ENCODE results near the gene TRAF3IP3.

Gene TRAF3IP3

GRCh38 chr1:209769171-209769904 is 13.5 kb downstream of the TRAF3IP3 start:
- peaks cover 3% of the 10 kb centered on the region; the same call in 1 of the 2 replicates for H3K27me3 ChIP-seq (ENCODE audit: insufficient read depth, low read length)
- no peak overlapping the region for H3K4me3 ChIP-seq (ENCODE audit: low read length)
- H3K36me3 ChIP-seq (ENCODE audit: insufficient read depth, low read length): no peaks in the 10 kb centered on the region
- H3K9ac ChIP-seq (ENCODE audit: low read depth, low read length): no peak overlapping the region
- H3K9me3 ChIP-seq (ENCODE audit: insufficient read depth, low read depth, low read length): no peaks in the 10 kb centered on the region
- no peak overlapping the region for H3K27ac ChIP-seq (ENCODE audit: low read depth, low read length)
- 87% methylated on average over 13 of the region's 13 CpGs for WGBS
- H3K4me1 ChIP-seq (ENCODE audit: insufficient read depth, low read length): 0 out of 2 replicates have a peak, but pooled peaks cover 3% of the 10 kb centered on the region

- WGBS: 91% methylated on average over 7 of the region's 7 CpGs
- Histone ChIP-seq H3K9ac (ENCODE audit: low read depth, low read length) (no peak overlapping the region), H3K27ac (ENCODE audit: low read depth, low read length) (no peak overlapping the region), H3K36me3 (ENCODE audit: insufficient read depth, low read length) (no peaks in the 10 kb centered on the region), H3K4me3 (ENCODE audit: low read length) (no peak overlapping the region), H3K9me3 (ENCODE audit: insufficient read depth, low read depth, low read length) (no peaks in the 10 kb centered on the region), H3K27me3 (ENCODE audit: insufficient read depth, low read length) (peaks cover 9% of the 10 kb centered on the region; the same call in 1 of the 2 replicates), H3K4me1 (ENCODE audit: insufficient read depth, low read length) (0 out of 2 replicates have a peak, but pooled peaks cover 3% of the 10 kb centered on the region)
These were observed 14.1 kb downstream of the TRAF3IP3 start for GRCh38 chr1:209769971-209770370.

DNA sequence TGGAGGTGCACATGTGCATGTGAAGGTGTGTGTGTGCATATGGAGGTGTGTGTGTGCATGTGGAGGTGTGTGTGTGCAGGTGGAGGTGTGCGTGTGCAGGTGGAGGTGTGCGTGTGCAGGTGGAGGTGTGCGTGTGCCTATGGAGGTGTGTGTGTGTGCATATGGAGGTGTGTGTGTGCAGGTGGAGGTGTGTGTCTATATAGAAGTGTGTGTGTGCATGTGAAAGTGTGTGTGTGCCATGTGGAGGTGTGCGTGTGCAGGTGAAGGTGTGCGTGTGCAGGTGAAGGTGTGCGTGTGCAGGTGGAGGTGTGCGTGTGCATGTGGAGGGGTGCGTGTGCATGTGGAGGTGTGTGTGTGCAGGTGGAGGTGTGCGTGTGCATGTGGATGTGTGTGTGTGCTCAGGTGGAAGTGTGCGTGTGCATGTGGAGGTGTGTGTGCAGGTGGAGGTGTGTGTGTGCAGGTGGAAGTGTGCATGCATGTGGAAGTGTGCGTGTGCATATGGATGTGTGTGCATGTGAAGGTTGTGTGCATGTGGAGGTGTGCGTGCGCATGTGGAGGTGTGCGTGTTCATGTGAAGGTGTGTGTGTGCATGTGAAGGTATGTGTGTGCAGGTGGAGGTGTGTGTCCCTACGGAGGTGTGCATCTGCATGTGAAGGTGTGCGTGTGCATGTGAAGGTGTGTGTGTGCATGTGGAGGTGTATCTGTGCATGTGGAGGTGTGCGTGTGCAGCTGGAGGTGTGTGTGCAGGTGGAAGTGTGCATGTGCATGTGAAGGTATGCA is 15.0 kb downstream of the TRAF3IP3 start:
- Histone ChIP-seq H3K27ac (ENCODE audit: low read depth, low read length) (no peak overlapping the region), H3K4me3 (ENCODE audit: low read length) (no peak overlapping the region), H3K9ac (ENCODE audit: low read depth, low read length) (no peak overlapping the region), H3K36me3 (ENCODE audit: insufficient read depth, low read length) (no peaks in the 10 kb centered on the region), H3K4me1 (ENCODE audit: insufficient read depth, low read length) (0 out of 2 replicates have a peak, but pooled peaks cover 3% of the 10 kb centered on the region), H3K27me3 (ENCODE audit: insufficient read depth, low read length) (peaks cover 9% of the 10 kb centered on the region; the same call in 1 of the 2 replicates), H3K9me3 (ENCODE audit: insufficient read depth, low read depth, low read length) (no peaks in the 10 kb centered on the region)
- 91% methylated on average over 17 of the region's 17 CpGs for WGBS

- H3K9ac ChIP-seq (ENCODE audit: low read depth, low read length): no peak overlapping the region
- H3K27ac ChIP-seq (ENCODE audit: low read depth, low read length): no peak overlapping the region
- H3K4me3 ChIP-seq (ENCODE audit: low read length): no peak overlapping the region
- H3K9me3 ChIP-seq (ENCODE audit: insufficient read depth, low read depth, low read length): no peaks in the 10 kb centered on the region
- H3K4me1 ChIP-seq (ENCODE audit: insufficient read depth, low read length): 0 out of 2 replicates have a peak, but pooled peaks cover 3% of the 10 kb centered on the region
- H3K36me3 ChIP-seq (ENCODE audit: insufficient read depth, low read length): no peaks in the 10 kb centered on the region
- 90% methylated on average over 6 of the region's 6 CpGs for WGBS
- peaks cover 9% of the 10 kb centered on the region; the same call in 1 of the 2 replicates for H3K27me3 ChIP-seq (ENCODE audit: insufficient read depth, low read length)
These were observed 16.3 kb downstream of the TRAF3IP3 start for GRCh38 chr1:209772126-209772525.

DNA sequence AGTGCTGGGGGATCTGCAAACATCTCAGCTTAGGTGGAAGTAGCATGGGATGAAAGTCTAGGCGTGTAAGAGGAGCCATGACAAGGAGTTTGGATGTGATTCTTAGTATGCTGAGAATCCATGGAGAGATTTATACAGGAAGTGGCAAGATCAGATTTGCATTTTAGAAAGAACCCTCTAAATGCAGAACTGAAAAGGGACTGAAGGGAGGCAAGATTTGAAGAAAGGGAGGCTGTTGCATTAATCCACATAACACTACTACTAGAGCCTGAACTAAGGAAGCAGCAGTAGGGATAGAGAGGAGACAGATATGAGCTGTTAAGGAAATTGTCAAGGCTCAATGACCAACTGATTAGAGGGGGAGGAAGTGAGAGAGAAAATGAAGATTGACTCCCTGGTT is 18.7 kb downstream of the TRAF3IP3 start:
- Histone ChIP-seq H3K4me3 (ENCODE audit: low read length) (no peak overlapping the region), H3K9me3 (ENCODE audit: insufficient read depth, low read depth, low read length) (no peaks in the 10 kb centered on the region), H3K4me1 (ENCODE audit: insufficient read depth, low read length) (no peaks in the 10 kb centered on the region), H3K36me3 (ENCODE audit: insufficient read depth, low read length) (no peaks in the 10 kb centered on the region), H3K27ac (ENCODE audit: low read depth, low read length) (no peak overlapping the region), H3K9ac (ENCODE audit: low read depth, low read length) (no peak overlapping the region), H3K27me3 (ENCODE audit: insufficient read depth, low read length) (peaks cover 9% of the 10 kb centered on the region; the same call in 1 of the 2 replicates)
- 81% methylated on average over 1 of the region's 1 CpG for WGBS

GRCh38 chr1:209775678-209776077 is 19.8 kb downstream of the TRAF3IP3 start:
- no peak overlapping the region for H3K4me3 ChIP-seq (ENCODE audit: low read length)
- H3K9me3 ChIP-seq (ENCODE audit: insufficient read depth, low read depth, low read length): no peaks in the 10 kb centered on the region
- no peaks in the 10 kb centered on the region for H3K36me3 ChIP-seq (ENCODE audit: insufficient read depth, low read length)
- H3K9ac ChIP-seq (ENCODE audit: low read depth, low read length): no peak overlapping the region
- WGBS: 65% methylated on average over 2 of the region's 2 CpGs
- peaks cover 9% of the 10 kb centered on the region; the same call in 1 of the 2 replicates for H3K27me3 ChIP-seq (ENCODE audit: insufficient read depth, low read length)
- H3K4me1 ChIP-seq (ENCODE audit: insufficient read depth, low read length): no peaks in the 10 kb centered on the region
- H3K27ac ChIP-seq (ENCODE audit: low read depth, low read length): no peak overlapping the region

DNA sequence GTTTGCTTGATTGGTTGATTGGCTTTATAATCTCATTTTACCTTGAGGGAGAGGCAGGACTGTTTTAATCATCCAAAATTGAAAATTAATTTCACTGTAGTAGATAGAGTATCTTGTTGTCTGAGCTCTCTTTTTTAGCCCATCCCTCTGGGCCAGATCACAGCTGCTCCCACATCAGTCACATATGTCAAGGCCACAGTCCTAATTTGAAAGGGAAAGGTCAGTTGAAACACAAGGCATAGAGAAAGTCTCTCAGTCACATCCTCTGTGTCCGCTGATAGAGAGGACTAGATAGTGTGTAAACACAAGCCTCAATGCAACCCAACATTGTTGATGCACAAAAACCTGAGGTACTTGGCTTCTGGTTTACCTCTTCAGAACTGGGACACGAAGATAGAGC is 21.7 kb downstream of the TRAF3IP3 start:
- 95% methylated on average over 2 of the region's 2 CpGs for WGBS
- Histone ChIP-seq H3K36me3 (ENCODE audit: insufficient read depth, low read length) (0 out of 2 replicates have a peak, but pooled peaks cover 3% of the 10 kb centered on the region), H3K27me3 (ENCODE audit: insufficient read depth, low read length) (peaks cover 9% of the 10 kb centered on the region; the same call in 1 of the 2 replicates), H3K9me3 (ENCODE audit: insufficient read depth, low read depth, low read length) (no peaks in the 10 kb centered on the region), H3K4me3 (ENCODE audit: low read length) (no peak overlapping the region), H3K4me1 (ENCODE audit: insufficient read depth, low read length) (no peaks in the 10 kb centered on the region), H3K9ac (ENCODE audit: low read depth, low read length) (no peak overlapping the region), H3K27ac (ENCODE audit: low read depth, low read length) (no peak overlapping the region)

- Histone ChIP-seq H3K27ac (ENCODE audit: low read depth, low read length) (no peak overlapping the region), H3K36me3 (ENCODE audit: insufficient read depth, low read length) (0 out of 2 replicates have a peak, but pooled peaks cover 7% of the 10 kb centered on the region), H3K4me3 (ENCODE audit: low read length) (no peak overlapping the region), H3K4me1 (ENCODE audit: insufficient read depth, low read length) (no peaks in the 10 kb centered on the region), H3K9ac (ENCODE audit: low read depth, low read length) (no peak overlapping the region), H3K9me3 (ENCODE audit: insufficient read depth, low read depth, low read length) (no peaks in the 10 kb centered on the region), H3K27me3 (ENCODE audit: insufficient read depth, low read length) (peaks cover 7% of the 10 kb centered on the region; the same call in 1 of the 2 replicates)
- 84% methylated on average over 1 of the region's 1 CpG for WGBS
These were observed 22.2 kb downstream of the TRAF3IP3 start for GRCh38 chr1:209778102-209778501.

DNA sequence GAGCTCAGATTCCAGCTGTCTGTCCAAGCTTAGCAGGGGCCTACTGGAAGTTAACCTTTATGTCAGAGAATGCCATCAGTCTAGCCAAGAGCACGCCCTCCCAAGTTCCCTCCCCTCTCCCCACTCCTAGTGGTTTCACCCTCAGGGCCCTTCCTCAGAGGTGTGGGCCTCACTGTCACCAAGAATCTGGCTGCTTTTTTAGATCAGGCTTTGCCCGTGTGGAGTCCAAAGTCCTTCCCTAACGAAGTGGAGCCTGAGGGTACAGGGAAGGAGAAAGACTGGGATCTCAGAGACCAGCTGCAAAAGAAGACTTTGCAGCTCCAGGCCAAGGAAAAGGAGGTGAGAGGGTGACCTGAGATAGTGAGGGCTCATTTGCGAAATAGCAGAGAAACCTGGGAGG is 24.4 kb downstream of the TRAF3IP3 start:
- H3K4me1 ChIP-seq (ENCODE audit: insufficient read depth, low read length): no peaks in the 10 kb centered on the region; the same call in 1 of the 2 replicates
- no peaks in the 10 kb centered on the region for H3K27me3 ChIP-seq (ENCODE audit: insufficient read depth, low read length)
- H3K27ac ChIP-seq (ENCODE audit: low read depth, low read length): no peak overlapping the region
- H3K9ac ChIP-seq (ENCODE audit: low read depth, low read length): no peak overlapping the region
- no peak overlapping the region for H3K4me3 ChIP-seq (ENCODE audit: low read length)
- 74% methylated on average over 4 of the region's 4 CpGs for WGBS
- H3K36me3 ChIP-seq (ENCODE audit: insufficient read depth, low read length): 0 out of 2 replicates have a peak, but pooled peaks cover 7% of the 10 kb centered on the region
- H3K9me3 ChIP-seq (ENCODE audit: insufficient read depth, low read depth, low read length): 0 out of 2 replicates have a peak, but pooled peaks cover 3% of the 10 kb centered on the region

- 88% methylated on average over 6 of the region's 6 CpGs for WGBS
- Histone ChIP-seq H3K9me3 (ENCODE audit: insufficient read depth, low read depth, low read length) (0 out of 2 replicates have a peak, but pooled peaks cover 3% of the 10 kb centered on the region), H3K27ac (ENCODE audit: low read depth, low read length) (no peak overlapping the region), H3K27me3 (ENCODE audit: insufficient read depth, low read length) (peaks cover 26% of the 10 kb centered on the region; the same call in 1 of the 2 replicates), H3K4me1 (ENCODE audit: insufficient read depth, low read length) (no peaks in the 10 kb centered on the region; the same call in 1 of the 2 replicates), H3K9ac (ENCODE audit: low read depth, low read length) (peak overlapping the region; percentile 92; the same call in 1 of the 2 replicates), H3K4me3 (ENCODE audit: low read length) (peak overlapping the region; percentile 93), H3K36me3 (ENCODE audit: insufficient read depth, low read length) (0 out of 2 replicates have a peak, but pooled peaks cover 7% of the 10 kb centered on the region)
These were observed 27.5 kb downstream of the TRAF3IP3 start for GRCh38 chr1:209783386-209783785.

All from HUES64 (cell line).